ENCODE measurements around the gene SMCO2. TPM values are rescaled to one million over a fixed set of nuclear protein-coding genes. Genes with fewer than 3 reads are reported as not detected.

SMCO2 gene
- total RNA-seq, 2 donors from 2014 or later: 0.41 TPM; not detected in 1

DNA sequence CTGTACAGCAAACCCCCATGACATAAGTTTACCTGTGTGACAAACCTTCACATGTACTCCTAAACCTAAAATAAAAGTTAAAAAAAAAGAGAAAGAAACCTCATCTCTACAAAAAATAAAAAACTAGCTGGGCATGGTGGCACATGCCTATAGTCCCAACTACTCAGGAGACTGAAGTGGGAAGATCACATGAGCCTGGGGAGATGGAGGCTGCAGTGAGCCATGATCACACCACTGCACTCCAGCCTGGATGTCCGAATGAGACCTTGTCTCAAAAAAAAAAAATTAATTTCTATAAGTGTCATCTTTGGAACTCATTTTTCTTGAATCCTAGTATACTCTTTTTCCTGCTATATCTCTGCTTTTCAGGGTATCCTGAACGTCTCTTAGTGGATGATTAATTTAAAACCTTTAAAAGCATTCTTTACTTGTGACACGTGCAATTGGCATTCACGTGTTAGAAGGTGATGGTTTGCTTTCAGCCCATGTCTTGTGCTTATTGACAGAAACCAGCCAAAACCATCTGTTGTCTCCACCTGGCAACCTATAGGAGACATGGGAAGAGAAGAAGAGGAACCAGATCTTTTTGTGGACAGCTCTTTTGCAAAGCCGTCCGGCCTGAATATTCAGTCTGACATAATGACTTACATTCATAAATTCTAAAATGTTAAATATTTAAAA lies 46.9 kb downstream of the SMCO2 start:
- no peak for DNase-seq (ENCODE audit: low spot score)
- intact Hi-C loops (cut with DNase I): no loop called here
- Histone ChIP-seq H3K36me3 (no peaks in the 10 kb centered on the region), H3K4me3 (no peak overlapping the region), H3K4me1 (replicated peaks) (no peaks in the 10 kb centered on the region), H3K9me3 (no peaks in the 10 kb centered on the region), H3K27ac (no peak overlapping the region), H3K27me3 (replicated peaks; ENCODE audit: insufficient read depth) (no peaks in the 10 kb centered on the region)
- 60% methylated on average over 6 of the region's 6 CpGs for WGBS
- TF ChIP-seq POLR2A (IDR thresholded peaks at IDR 0.05) (no peak), POLR2AphosphoS5 (IDR thresholded peaks at IDR 0.05) (no peak)
- TF ChIP-seq, protein P1, sequence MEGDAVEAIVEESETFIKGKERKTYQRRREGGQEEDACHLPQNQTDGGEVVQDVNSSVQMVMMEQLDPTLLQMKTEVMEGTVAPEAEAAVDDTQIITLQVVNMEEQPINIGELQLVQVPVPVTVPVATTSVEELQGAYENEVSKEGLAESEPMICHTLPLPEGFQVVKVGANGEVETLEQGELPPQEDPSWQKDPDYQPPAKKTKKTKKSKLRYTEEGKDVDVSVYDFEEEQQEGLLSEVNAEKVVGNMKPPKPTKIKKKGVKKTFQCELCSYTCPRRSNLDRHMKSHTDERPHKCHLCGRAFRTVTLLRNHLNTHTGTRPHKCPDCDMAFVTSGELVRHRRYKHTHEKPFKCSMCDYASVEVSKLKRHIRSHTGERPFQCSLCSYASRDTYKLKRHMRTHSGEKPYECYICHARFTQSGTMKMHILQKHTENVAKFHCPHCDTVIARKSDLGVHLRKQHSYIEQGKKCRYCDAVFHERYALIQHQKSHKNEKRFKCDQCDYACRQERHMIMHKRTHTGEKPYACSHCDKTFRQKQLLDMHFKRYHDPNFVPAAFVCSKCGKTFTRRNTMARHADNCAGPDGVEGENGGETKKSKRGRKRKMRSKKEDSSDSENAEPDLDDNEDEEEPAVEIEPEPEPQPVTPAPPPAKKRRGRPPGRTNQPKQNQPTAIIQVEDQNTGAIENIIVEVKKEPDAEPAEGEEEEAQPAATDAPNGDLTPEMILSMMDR (IDR thresholded peaks at IDR 0.05): no peak

DNA sequence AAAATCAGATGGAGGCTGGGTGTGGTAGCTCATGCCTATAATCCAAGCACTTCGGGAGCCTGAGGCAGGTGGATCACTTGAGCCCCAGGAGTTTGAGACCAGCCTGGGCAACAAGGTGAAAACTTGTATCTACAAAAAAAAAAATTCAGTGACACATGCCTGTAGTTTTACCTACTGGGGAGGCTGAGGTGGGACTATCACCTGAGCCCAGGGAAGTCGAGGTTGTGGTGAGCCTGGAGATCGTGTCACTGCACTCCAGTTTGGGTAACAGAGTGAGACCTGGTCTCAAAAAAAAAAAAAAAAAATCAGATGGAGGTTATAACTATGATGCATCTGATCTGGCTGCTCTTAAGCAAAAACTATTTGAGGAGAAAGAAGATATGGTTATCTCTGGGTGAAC lies 50.9 kb downstream of the SMCO2 start:
- no peaks in the 10 kb centered on the region for H3K9me3 ChIP-seq
- no peaks in the 10 kb centered on the region for H3K27me3 ChIP-seq (replicated peaks; ENCODE audit: insufficient read depth)
- no peak for TF ChIP-seq POLR2AphosphoS5 (IDR thresholded peaks at IDR 0.05)
- TF ChIP-seq POLR2A (IDR thresholded peaks at IDR 0.05): no peak
- TF ChIP-seq, protein P1 (IDR thresholded peaks at IDR 0.05): no peak
- DNase-seq (ENCODE audit: low spot score): no peak
- WGBS: 71% methylated on average over 3 of the region's 3 CpGs
- no peak overlapping the region for H3K27ac ChIP-seq
- H3K36me3 ChIP-seq: no peaks in the 10 kb centered on the region
- intact Hi-C loops (cut with DNase I): no loop called here
- H3K4me1 ChIP-seq (replicated peaks): no peaks in the 10 kb centered on the region
- no peak overlapping the region for H3K4me3 ChIP-seq

DNA sequence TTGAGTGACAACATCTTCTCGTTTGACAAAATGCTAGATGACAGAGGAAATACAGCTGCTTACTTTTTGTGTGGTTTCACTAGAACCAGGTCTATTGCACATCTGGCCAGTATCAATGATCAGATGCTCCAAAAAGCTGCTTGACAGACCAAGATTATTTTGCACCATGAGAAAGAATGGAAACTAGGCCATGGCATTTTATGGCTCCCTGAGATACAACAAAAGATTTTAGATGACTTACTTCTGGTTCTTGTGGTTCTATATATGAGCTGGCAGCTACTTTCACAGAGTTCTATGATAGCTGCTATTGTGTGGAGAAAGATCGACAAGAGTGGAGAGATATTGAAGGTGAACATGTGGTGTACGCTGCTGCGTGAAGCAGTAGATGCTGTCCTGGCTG lies 51.6 kb downstream of the SMCO2 start:
- intact Hi-C loops (cut with DNase I): no loop called here
- H3K4me3 ChIP-seq: no peak overlapping the region
- no peak overlapping the region for H3K27ac ChIP-seq
- H3K9me3 ChIP-seq: no peaks in the 10 kb centered on the region
- WGBS: 90% methylated on average over 4 of the region's 4 CpGs
- no peak for DNase-seq (ENCODE audit: low spot score)
- no peaks in the 10 kb centered on the region for H3K27me3 ChIP-seq (replicated peaks; ENCODE audit: insufficient read depth)
- TF ChIP-seq, protein P1 (IDR thresholded peaks at IDR 0.05): no peak
- TF ChIP-seq POLR2AphosphoS5 (IDR thresholded peaks at IDR 0.05): no peak
- TF ChIP-seq POLR2A (IDR thresholded peaks at IDR 0.05): no peak
- no peaks in the 10 kb centered on the region for H3K36me3 ChIP-seq
- no peaks in the 10 kb centered on the region for H3K4me1 ChIP-seq (replicated peaks)

DNA sequence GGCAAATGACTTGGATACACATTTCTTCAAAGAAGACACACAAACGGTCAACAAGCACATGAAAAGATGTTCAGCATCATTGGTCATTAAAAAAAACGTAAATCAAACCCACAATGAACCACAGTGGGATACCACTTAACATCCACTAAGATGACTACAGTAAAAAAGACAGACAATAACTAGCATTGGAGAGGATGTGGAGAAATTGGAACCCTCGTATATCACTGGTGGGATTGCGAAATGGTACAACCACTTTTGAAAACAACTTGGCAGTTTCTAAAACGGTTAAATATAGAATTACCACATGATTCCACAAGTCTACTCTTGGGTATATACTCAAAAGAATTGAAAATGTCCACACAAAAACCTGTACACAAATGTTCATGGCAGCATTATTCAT lies 52.2 kb downstream of the SMCO2 start:
- DNase-seq (ENCODE audit: low spot score): no peak
- WGBS: 89% methylated on average over 5 of the region's 5 CpGs
- Histone ChIP-seq H3K4me3 (no peak overlapping the region), H3K9me3 (no peaks in the 10 kb centered on the region), H3K4me1 (replicated peaks) (no peaks in the 10 kb centered on the region), H3K36me3 (no peaks in the 10 kb centered on the region), H3K27ac (no peak overlapping the region), H3K27me3 (replicated peaks; ENCODE audit: insufficient read depth) (no peaks in the 10 kb centered on the region)
- intact Hi-C loops (cut with DNase I): no loop called here
- TF ChIP-seq, protein P1 (IDR thresholded peaks at IDR 0.05): no peak
- no peak for TF ChIP-seq POLR2AphosphoS5 (IDR thresholded peaks at IDR 0.05)
- no peak for TF ChIP-seq POLR2A (IDR thresholded peaks at IDR 0.05)

DNA sequence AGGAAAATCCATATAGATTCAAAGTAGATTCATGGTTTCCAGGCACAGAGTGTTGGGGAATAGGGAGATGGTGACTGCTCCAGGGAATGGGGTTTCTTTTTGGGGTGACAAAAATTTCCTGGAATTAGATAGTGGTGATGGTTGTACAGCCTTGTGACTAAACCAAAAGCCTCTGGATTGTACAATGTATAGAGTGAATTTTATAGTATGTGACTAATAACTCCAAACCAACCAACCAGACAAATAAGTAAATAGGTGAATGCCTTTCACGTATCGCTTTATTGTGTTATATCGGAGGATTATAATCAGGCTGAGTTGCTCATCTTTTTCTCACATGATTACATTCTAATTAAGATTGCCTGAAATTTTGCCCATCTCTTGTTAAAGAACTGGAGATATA lies 52.8 kb downstream of the SMCO2 start:
- no peak for DNase-seq (ENCODE audit: low spot score)
- H3K27me3 ChIP-seq (replicated peaks; ENCODE audit: insufficient read depth): no peaks in the 10 kb centered on the region
- H3K36me3 ChIP-seq: no peaks in the 10 kb centered on the region
- no peak overlapping the region for H3K4me3 ChIP-seq
- TF ChIP-seq, protein P1 (IDR thresholded peaks at IDR 0.05): no peak
- no peak for TF ChIP-seq POLR2AphosphoS5 (IDR thresholded peaks at IDR 0.05)
- TF ChIP-seq POLR2A (IDR thresholded peaks at IDR 0.05): no peak
- intact Hi-C loops (cut with DNase I): no loop called here
- H3K27ac ChIP-seq: no peak overlapping the region
- H3K9me3 ChIP-seq: no peaks in the 10 kb centered on the region
- WGBS: 94% methylated on average over 3 of the region's 3 CpGs
- no peaks in the 10 kb centered on the region for H3K4me1 ChIP-seq (replicated peaks)

Measured in prostate gland (tissue), 2 donors.